HG03457 (cell line): ENCODE measurements around the gene CDK4.

Experiments
- ATAC-seq: cut with Tn5 transposase; IDR thresholded peaks from one replicate; pipeline ENCODE4 v1.9.1; 2021; ENCODE audit warnings: moderate number of reproducible peaks; ENCODE audit not compliant: unreplicated experiment

The CDK4 gene

DNA sequence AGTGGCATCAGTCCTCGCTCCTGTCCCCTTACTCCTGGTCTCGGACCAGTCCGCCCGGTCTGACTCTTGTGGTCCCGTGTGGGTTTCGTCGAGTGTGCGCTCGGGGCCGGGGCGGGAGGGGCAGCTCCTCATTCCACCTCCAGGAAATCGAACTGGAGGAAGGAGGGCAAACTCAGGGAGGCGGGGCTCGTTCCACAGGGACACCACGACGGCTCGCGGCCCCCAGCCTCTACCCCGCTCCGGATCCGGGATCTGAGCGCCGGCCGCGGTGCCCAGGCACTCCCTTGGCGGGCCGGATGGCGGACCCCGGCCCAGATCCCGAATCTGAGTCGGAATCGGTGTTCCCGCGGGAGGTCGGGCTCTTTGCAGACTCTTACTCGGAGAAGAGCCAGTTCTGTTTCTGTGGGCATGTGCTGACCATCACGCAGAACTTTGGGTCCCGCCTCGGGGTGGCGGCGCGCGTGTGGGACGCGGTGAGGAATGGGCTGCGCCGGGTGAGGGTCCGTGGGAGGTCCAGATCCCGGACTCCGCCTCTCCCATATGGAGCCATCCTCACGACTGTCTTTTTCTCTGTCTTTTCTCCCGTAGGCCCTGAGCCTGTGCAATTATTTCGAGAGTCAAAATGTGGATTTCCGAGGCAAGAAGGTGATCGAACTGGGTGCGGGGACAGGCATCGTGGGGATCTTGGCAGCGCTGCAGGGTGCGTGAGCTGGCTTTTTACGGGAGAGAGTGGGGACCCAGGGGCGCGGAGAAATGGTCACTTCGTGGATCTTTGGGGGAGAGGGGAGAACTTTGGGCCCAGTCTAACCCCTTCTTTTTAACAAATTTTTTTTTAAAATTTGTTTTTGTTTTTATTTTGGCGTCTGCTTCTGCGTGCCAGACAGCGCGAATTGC lies 20.6 kb upstream of the CDK4 start, which contains the start of gene EEF1AKMT3:
EEF1AKMT3 (plus strand) TSS at position 186 of the 894 bp plus-strand sequence; CDS start at position 297, 111 bp downstream.
- ATAC-seq, result peak; percentile 15

DNA sequence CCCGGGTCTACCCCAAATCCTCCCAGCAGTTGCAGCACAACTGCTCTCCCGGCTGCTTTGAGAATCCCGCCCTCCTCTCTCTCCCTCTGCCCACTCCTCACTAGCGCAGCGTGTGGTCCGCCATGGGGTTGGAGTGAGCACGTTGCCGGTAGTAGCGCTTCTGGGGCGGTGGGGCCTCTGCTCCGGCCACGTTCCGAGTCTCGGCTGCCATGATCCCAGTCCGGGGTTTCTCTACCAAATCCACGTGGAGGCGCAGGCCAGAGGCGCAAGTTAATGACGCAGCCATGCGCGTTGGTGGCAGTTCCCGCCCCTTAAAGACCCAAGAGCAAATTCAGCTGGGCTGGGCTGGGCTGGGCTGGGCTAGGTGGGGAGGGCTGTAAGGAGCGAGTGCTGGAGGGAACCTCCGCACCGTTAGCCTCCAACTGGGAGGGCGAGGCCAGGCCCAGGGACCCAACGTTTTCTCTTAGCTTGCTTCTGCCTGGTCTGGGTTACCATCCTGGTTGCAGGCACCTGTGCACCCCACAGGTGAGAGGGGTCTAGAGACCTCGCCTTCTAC lies 19.8 kb upstream of the CDK4 start, which contains the start of gene METTL1:
METTL1 (minus strand) TSS at position 233 of the 556 bp plus-strand sequence; CDS start at position 211, 22 bp downstream.
- peak; percentile 68 for ATAC-seq

GRCh38 chr12:57771236-57771872 lies 19.2 kb upstream of the CDK4 start:
- peak; percentile 40 for ATAC-seq

DNA sequence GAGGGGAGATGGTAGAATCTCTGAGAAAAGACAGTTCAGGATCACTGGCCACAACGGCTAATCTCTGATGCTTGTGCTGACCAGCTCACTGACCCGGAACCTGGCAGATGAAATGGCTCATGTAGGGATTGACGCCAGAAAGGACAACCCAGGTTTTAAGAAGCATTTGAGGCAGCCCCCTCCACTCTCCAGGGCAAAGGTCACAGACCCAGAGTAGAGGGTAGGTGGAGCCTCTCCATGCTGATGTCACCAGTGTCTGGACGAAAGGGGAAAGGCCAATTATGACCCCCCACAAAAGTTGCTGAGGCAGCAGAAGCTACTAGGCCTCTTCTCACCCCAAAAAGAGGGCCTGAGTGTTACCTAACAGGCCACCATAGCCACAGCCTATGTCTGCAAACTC lies 18.6 kb upstream of the CDK4 start:
- ATAC-seq, result no peak

GRCh38 chr12:57769594-57769993 lies 17.5 kb upstream of the CDK4 start:
- ATAC-seq, result no peak

DNA sequence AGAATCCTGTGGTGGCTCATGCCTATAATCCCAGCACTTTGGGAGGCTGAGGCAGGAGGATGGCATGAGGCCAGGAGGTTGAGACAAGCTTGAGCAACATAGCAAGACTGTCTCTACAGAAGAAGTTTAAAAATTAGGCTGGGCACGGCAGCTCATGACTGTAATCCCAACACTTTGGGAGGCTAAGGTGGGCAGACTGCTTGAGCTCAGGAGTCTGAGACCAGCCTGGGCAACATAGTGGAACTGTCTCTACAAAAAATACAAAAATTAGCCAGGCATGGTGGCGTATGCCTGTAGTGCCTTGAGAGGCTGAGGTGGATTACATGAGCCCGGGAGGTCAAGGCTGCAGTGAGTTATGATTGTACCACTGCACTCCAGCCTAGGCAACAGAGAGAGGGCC lies 15.8 kb upstream of the CDK4 start:
- no peak for ATAC-seq

- ATAC-seq, result no peak
Observed at GRCh38 chr12:57767305-57767698, 15.2 kb upstream of the CDK4 start.

GRCh38 chr12:57766464-57767304 lies 14.6 kb upstream of the CDK4 start, which contains the start of gene CYP27B1:
Gene CYP27B1 (minus strand): TSS chr12:57767078. CDS start chr12:57767041, 37 bp downstream.
- ATAC-seq, result no peak

GRCh38 chr12:57765698-57766463 lies 13.8 kb upstream of the CDK4 start:
- ATAC-seq, result no peak

DNA sequence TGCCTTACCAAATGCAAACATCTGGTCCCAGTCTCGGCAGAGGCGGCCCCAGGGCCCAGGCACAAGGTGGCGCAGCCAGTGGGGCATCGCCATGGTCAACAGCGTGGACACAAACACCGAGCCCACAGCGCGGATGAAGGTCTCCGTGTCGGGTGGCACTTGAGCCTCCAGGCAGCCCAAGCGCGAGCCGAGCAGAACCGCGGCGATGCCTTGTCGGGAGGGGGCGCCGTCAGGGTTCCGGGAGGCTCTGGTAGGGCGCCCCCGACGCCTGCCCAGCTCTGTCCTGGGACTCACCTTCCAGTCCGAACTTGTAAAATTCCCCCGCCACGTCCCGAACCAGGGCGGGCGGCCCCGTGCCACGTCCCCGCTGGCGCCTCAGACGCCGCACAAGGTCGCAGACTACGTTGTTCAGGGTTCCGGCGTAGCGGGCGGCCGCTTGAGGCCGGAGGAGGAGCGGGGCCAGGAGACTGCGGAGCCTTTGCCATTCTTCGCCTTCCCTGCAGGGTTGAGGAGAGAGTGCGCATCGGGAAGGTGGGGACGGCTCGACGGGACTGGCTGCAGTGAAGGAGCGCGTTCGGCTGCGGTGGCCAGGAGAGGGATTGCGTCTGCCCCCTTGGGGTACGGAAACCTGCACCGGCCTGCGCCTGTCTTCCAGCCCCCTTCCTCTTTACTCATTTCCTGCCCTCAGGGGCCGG lies 13.0 kb upstream of the CDK4 start:
- no peak for ATAC-seq

DNA sequence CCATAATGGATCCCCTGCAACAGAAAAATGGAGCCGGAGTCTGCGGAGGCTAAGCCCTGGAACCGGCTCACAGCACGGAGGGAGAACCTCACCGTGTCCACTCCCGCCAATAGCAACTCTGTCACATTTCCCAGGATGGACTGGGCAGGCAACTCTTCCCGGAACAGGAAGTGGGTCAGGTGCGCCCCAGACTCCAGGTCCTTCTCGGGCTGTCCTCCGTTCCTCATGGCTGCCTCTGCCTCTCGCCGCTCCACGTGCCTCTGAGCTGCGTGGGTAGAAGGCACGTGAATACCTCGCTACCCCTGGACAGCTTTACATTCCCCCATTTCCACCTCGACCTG lies 12.5 kb upstream of the CDK4 start:
- ATAC-seq, result no peak

DNA sequence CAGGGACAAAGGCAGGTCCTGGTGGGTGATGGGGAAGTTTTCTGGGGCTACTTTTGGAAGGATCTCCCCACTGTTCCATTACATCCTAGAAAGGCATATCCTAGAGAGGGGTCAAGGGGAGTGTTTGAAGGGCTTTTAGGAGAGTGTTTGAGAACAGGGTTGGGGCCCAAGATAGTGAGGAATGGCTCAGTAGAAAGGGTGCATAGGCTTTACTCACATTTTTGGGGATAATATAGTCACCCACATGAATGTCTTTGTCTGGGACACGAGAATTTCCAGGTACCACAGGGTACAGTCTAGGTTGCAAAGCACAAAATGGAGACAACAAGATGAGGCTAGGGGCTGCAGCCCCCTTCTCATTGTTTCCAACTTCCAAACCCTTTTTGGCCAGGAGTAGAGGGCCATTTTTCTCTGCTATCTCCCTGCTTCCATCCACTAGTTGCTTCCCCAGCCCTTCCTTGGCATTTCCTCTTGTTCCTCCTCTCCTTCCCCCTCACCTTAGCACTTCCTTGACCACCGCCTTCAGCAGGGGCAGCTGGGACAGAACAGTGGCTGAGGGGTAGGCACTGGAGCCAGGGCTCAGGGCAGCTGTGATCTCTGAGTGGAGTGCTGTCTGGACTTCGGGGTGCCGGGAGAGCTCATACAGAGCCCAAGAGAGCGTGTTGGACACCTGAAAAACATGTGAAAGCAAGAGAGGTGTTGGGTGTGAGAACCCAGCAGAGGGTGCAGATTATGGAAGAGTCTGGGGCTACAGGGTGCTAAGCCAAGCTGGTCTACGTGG lies 12.0 kb upstream of the CDK4 start:
- no peak for ATAC-seq

GRCh38 chr12:57762463-57762862 lies 10.4 kb upstream of the CDK4 start:
- ATAC-seq, result no peak

DNA sequence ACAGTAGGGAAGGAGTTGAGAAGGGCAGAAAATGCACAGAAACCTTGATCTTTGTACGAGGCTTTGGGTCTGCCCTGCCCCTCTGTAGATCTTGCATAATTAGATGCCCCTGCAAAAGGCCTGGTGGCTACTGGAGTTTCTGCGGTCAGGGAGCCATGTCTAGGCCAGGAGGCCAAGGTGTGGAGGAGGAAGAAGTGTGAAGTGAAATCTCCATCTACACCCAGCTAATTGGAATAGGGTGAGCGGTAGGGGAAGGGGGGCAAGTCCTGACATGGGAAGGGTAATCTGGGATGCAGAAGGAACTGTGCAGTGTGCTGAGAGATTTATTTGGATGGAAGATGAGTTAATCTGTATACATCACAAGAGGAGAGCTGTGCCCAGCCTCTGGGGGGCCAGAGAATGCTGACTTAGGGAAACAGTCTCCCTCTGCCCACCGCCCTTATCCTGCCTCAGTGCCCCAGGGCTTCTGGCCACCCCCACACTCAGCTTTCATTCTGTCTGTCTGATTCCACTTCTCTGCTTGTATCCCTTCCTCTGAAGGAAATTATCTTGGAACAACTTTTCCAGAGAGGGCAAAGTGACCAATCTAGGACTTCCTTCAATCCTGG lies 9.4 kb upstream of the CDK4 start:
- ATAC-seq, result no peak

DNA sequence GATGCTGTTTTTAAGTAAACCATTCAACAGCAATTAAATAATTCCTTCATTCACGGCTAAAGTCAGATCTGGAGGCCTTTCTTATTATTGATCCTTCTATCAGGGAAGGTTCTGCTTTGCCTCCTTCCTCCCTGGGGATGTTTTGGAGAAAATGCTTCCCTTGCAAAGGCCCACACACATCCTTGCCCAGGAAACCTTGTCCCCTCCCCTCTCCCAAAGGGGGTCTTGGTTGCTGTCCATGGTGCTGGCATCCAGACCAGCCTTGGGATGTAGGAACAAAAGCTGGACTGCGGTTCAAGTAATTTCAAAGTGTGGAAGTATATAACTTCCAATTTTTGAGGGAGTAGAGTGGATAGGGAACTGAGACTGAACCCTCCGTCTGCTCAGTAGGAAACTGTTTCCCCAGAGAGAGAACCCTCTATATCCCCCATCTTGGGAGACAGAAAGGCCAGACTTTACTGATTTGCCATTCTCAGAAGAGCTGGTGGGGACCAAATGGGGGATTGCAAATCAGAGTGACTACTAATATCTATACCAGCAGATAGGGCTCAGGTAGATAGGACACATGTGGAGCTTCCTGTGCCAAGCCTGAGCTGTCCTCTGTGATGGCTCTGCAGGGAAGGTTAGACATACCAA lies 8.4 kb upstream of the CDK4 start:
- ATAC-seq, result no peak

DNA sequence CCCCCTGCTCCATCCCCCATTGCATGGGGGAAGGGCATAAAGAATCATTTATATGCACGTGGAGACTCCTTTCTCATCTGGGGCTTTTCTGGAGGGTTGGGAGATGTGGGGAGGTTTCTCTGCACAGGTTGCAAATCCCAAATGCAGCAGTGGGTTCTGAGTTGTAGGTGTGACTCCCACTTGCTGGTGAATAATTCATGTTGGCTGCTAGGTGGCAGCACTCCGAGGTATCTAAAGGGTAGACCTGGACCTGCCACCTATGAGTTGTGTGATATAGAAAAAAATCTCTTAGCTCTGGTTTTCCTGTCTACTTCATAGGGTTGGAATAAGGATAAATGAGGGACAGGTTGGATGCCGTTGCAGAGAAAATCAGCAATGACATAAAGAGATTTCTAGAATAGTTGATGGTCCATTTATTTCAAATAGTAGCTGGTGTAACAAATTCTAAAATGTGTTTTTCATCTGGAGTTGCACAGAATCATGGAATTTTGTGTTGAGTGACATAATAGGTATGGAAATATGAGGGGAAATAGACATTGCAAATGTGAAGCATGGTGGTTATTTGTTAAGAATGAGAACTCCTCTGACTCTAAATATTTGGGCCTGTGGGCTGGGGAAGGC lies 7.4 kb upstream of the CDK4 start:
- ATAC-seq, result no peak

DNA sequence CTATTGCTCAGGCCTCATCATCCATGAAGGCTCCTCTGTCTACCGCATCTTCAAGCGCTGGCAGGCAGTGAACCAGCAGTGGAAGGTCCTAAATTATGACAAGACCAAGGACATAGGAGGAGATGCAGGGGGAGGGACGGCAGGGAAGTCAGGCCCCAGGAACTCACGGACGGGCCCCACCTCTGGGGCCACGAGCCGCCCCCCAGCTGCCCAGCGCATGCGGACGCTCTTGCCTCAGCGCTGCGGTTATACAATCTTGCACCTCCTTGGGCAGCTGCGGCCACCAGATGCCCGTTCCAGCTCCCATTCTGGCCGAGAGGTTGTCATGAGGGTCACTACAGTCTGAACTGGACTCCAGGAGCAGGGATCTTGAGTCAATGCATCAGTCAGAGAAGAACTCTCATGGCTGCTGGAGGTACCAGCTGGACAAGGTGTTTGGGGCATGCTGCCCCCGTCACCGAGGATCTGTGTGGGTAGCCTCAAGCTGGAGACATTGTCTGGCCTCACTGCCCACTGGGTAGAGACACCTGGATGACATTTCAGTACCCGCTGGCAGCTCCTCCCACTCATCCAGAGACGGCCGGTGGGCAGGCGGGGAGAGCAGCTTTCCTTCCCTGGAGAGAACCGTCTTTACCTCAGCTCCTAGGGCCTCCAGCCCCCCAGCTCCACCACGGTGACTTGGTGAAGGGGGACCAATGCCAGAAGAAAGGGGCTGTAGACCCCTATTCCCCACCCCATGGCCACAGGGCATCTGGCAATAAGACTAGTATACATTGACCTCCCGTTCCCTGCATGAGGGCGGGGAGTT lies 6.6 kb upstream of the CDK4 start:
- no peak for ATAC-seq
